DND-41 (cell line): ENCODE results near the gene TAF10.
A peak's percentile ranks its signal among the peaks of the same experiment; 100 is the strongest.

ENCODE experiments used
- ATAC-seq: fragments of 200-7000 bp; cut with Tn5 transposase; 3 replicates; pipeline ENCODE4 v1.9.1; 2021; ENCODE audit warnings: low read depth; ENCODE audit not compliant: insufficient read depth
- DNase-seq: peaks from one replicate; pipeline ENCODE4 v3.0.0-alpha.2; 2020
- H2AFZ ChIP-seq: 2 replicates; pipeline ENCODE4 v1.6.0; 2012; ENCODE audit warnings: low read depth, low read length
- H3K27ac ChIP-seq: 2 replicates; pipeline ENCODE4 v1.5.1; 2012; ENCODE audit warnings: low read length, inconsistent platforms
- H3K27me3 ChIP-seq: fragments of 200-600 bp; sonication (generic); 2 replicates; pipeline ENCODE4 v1.6.0; 2012; ENCODE audit warnings: low read length, mild to moderate bottlenecking, inconsistent platforms; ENCODE audit not compliant: insufficient read depth, poor library complexity
- H3K36me3 ChIP-seq: 2 replicates; pipeline ENCODE4 v1.5.1; 2012; ENCODE audit warnings: low read length, inconsistent platforms; ENCODE audit not compliant: insufficient read depth
- H3K4me1 ChIP-seq: 2 replicates; pipeline ENCODE4 v1.5.1; 2012; ENCODE audit warnings: mild to moderate bottlenecking, low read length; ENCODE audit not compliant: insufficient read depth
- H3K4me2 ChIP-seq: 2 replicates; pipeline ENCODE4 v1.6.0; 2012; ENCODE audit warnings: mild to moderate bottlenecking, moderate library complexity, low read length, inconsistent platforms; ENCODE audit not compliant: insufficient read depth
- H3K4me3 ChIP-seq, 2 experiments: fragments of 200-600 bp in 1 of 2; shearing (Covaris generic) in 1 of 2; 2 replicates each; pipeline ENCODE4 v1.5.1; 2012 to 2016; ENCODE audit warnings: inconsistent platforms in 2 of 2, low read length in 2 of 2, mild to moderate bottlenecking in 2 of 2, low read depth in 1 of 2, moderate library complexity in 1 of 2
- H3K79me2 ChIP-seq: 2 replicates; pipeline ENCODE4 v1.6.0; 2012; ENCODE audit warnings: low read length, inconsistent platforms; ENCODE audit not compliant: insufficient read depth
- H3K9ac ChIP-seq: 2 replicates; pipeline ENCODE4 v1.6.0; 2012; ENCODE audit warnings: low read depth, mild to moderate bottlenecking, inconsistent platforms, low read length, moderate library complexity
- H3K9me3 ChIP-seq: 2 replicates; pipeline ENCODE4 v1.5.1; 2012; ENCODE audit warnings: low read length, moderate library complexity, mild to moderate bottlenecking, inconsistent platforms; ENCODE audit not compliant: insufficient read depth, severe bottlenecking
- H4K20me1 ChIP-seq: 2 replicates; pipeline ENCODE4 v1.6.0; 2012; ENCODE audit warnings: low read length; ENCODE audit not compliant: insufficient read depth
- CTCF ChIP-seq: IDR thresholded peaks from 2 replicates; pipeline ENCODE4 v1.5.1; 2012; ENCODE audit warnings: borderline replicate concordance, low read length, moderate library complexity, mild to moderate bottlenecking; ENCODE audit not compliant: poor library complexity, severe bottlenecking; ENCODE audit errors: extremely low read depth
- EZH2 ChIP-seq: IDR thresholded peaks from 3 replicates; pipeline ENCODE4 v1.6.1; 2012; ENCODE audit warnings: borderline replicate concordance, low read depth, mild to moderate bottlenecking, moderate library complexity, low read length, inconsistent platforms; ENCODE audit not compliant: severe bottlenecking

TAF10 gene

GRCh38 chr11:6650104-6650503 lies 38.1 kb upstream of the TAF10 start:
- Histone ChIP-seq H3K4me1 (peaks cover 5% of the 10 kb centered on the region), H3K4me3 (no peak overlapping the region), H3K79me2 (no peaks in the 10 kb centered on the region), H3K27ac (no peak overlapping the region), H3K36me3 (no peaks in the 10 kb centered on the region), H2AFZ (no peak overlapping the region), H4K20me1 (no peaks in the 10 kb centered on the region), H3K9me3 (no peaks in the 10 kb centered on the region), H3K9ac (no peak overlapping the region), H3K27me3 (peaks cover 5% of the 10 kb centered on the region), H3K4me2 (no peak overlapping the region)
- no peak for ATAC-seq
- DNase-seq, result no peak
- TF ChIP-seq CTCF (no peak), EZH2 (no peak)

GRCh38 chr11:6648501-6648900 lies 36.5 kb upstream of the TAF10 start:
- Histone ChIP-seq H3K4me3 (no peak overlapping the region), H3K9ac (no peak overlapping the region), H3K27me3 (peaks cover 5% of the 10 kb centered on the region), H4K20me1 (no peaks in the 10 kb centered on the region), H3K36me3 (no peaks in the 10 kb centered on the region), H3K79me2 (no peaks in the 10 kb centered on the region), H3K4me2 (no peak overlapping the region), H2AFZ (no peak overlapping the region), H3K4me1 (peaks cover 5% of the 10 kb centered on the region), H3K9me3 (no peaks in the 10 kb centered on the region), H3K27ac (no peak overlapping the region)
- DNase-seq (no peak), ATAC-seq (no peak)
- no peak for TF ChIP-seq EZH2
- no peak for TF ChIP-seq CTCF

GRCh38 chr11:6647836-6648235 lies 35.8 kb upstream of the TAF10 start:
- Histone ChIP-seq H3K4me2 (no peak overlapping the region), H3K4me1 (peaks cover 5% of the 10 kb centered on the region), H2AFZ (no peak overlapping the region), H3K4me3 (no peak overlapping the region), H3K36me3 (no peaks in the 10 kb centered on the region), H3K9ac (no peak overlapping the region), H3K27me3 (peaks cover 5% of the 10 kb centered on the region), H3K79me2 (no peaks in the 10 kb centered on the region), H4K20me1 (no peaks in the 10 kb centered on the region), H3K9me3 (no peaks in the 10 kb centered on the region), H3K27ac (no peak overlapping the region)
- DNase-seq, result no peak
- no peak for TF ChIP-seq EZH2
- TF ChIP-seq CTCF, result no peak
- no peak for ATAC-seq

GRCh38 chr11:6646918-6647679 lies 35.1 kb upstream of the TAF10 start:
- Histone ChIP-seq H4K20me1 (no peaks in the 10 kb centered on the region), H3K27me3 (peaks cover 5% of the 10 kb centered on the region), H3K4me2 (no peak overlapping the region), H3K27ac (no peak overlapping the region), H3K9ac (no peak overlapping the region), H3K4me3 (no peak overlapping the region), H3K79me2 (no peaks in the 10 kb centered on the region), H2AFZ (no peak overlapping the region), H3K9me3 (no peaks in the 10 kb centered on the region), H3K4me1 (peaks cover 5% of the 10 kb centered on the region), H3K36me3 (no peaks in the 10 kb centered on the region)
- no peak for TF ChIP-seq CTCF
- no peak for TF ChIP-seq EZH2
- peak; percentile 33 for DNase-seq
- peak; percentile 70 for ATAC-seq
